Endothelial cell of umbilical vein (primary cell): ENCODE measurements around the gene SYCP2. TPM values are rescaled to one million over a fixed set of nuclear protein-coding genes. Genes with fewer than 3 reads are reported as not detected.

Source experiments
- BruUV-seq: library from RNA; stranded (reverse); fragments of 400-500 nt; replicated peaks from 2 replicates; lab custom pipeline; 2021; lab: Mats Ljungman, UMichigan
- CTCF ChIA-PET: fragments of 300-600, 350-600 bp; sonication (Branson Sonifier 250); formaldehyde crosslinking; loops from one replicate; lab custom pipeline; 2021; ENCODE audit warnings: antibody characterized with exemption, inconsistent platforms; lab: Charles Lee
- POLR2A ChIA-PET: fragments of 300-600, 350-600 bp; sonication (Branson Sonifier 250); formaldehyde crosslinking; loops from one replicate; lab custom pipeline; 2021; ENCODE audit warnings: antibody characterized with exemption, inconsistent platforms; lab: Charles Lee
- DNase-seq: peaks from one replicate; pipeline ENCODE4 v3.0.0-alpha.2; 2011; ENCODE audit warnings: low read depth, low spot score
- FAIRE-seq: peaks from 2 replicates; lab custom pipeline; 2011; peaks lifted over from hg19 to GRCh38; lab: Jason Lieb, UNC
- H2AFZ ChIP-seq: 2 replicates; pipeline ENCODE4 v1.6.0; 2012; ENCODE audit warnings: low read depth, low read length, control low read depth, inconsistent platforms
- H3K27ac ChIP-seq: 2 replicates; pipeline ENCODE4 v1.5.1; 2011; ENCODE audit warnings: low read depth, mild to moderate bottlenecking, control low read depth, low read length, moderate library complexity; ENCODE audit not compliant: insufficient read depth
- H3K27me3 ChIP-seq, 2 experiments: 2 replicates each; pipeline versions ENCODE4 v1.6.0 to v1.6.1; 2011; ENCODE audit warnings: low read length in 2 of 2, mixed read lengths in 1 of 2; ENCODE audit not compliant: control insufficient read depth in 2 of 2, insufficient read depth in 2 of 2
- H3K36me3 ChIP-seq, 2 experiments: 2 replicates in 1 of 2; 3 replicates in 1 of 2; pipeline ENCODE4 v1.5.1; 2011; ENCODE audit warnings: low read length in 2 of 2, mild to moderate bottlenecking in 1 of 2, moderate library complexity in 1 of 2; ENCODE audit not compliant: control insufficient read depth in 2 of 2, insufficient read depth in 2 of 2; ENCODE audit errors: extremely low read depth in 1 of 2
- H3K4me1 ChIP-seq: 3 replicates; pipeline ENCODE4 v1.5.1; 2011; ENCODE audit warnings: mild to moderate bottlenecking, low read length; ENCODE audit not compliant: control insufficient read depth, insufficient read depth; ENCODE audit errors: extremely low read depth
- H3K4me2 ChIP-seq: 2 replicates; pipeline ENCODE4 v1.6.1; 2011; ENCODE audit warnings: low read length, control low read depth, mixed read lengths; ENCODE audit not compliant: insufficient read depth
- H3K4me3 ChIP-seq, 3 experiments: fragments of 200-600 bp in 1 of 3; sonication (generic), shearing (Covaris generic) in 1 of 3; replicated peaks in 1 of 3; 2 replicates each; pipeline ENCODE4 v1.5.1; 2011 to 2016; ENCODE audit warnings: control low read depth in 3 of 3, low read length in 3 of 3, mild to moderate bottlenecking in 2 of 3, inconsistent platforms in 1 of 3, low read depth in 1 of 3, moderate library complexity in 1 of 3; ENCODE audit not compliant: insufficient read depth in 1 of 3
- H3K79me2 ChIP-seq: 2 replicates; pipeline ENCODE4 v1.6.0; 2012; ENCODE audit warnings: low read length, inconsistent platforms; ENCODE audit not compliant: control insufficient read depth, insufficient read depth
- H3K9ac ChIP-seq: replicated peaks from 2 replicates; pipeline ENCODE3; 2011; ENCODE audit warnings: low read length, control low read depth; ENCODE audit not compliant: insufficient read depth; ENCODE audit errors: extremely low read depth
- H3K9me1 ChIP-seq: replicated peaks from 3 replicates; pipeline ENCODE4 v1.6.0; 2011; ENCODE audit warnings: mild to moderate bottlenecking, low read length; ENCODE audit not compliant: control insufficient read depth, insufficient read depth; ENCODE audit errors: extremely low read depth
- H3K9me3 ChIP-seq: replicated peaks from 2 replicates; pipeline ENCODE4 v1.5.1; 2012; ENCODE audit warnings: low read length, inconsistent platforms; ENCODE audit not compliant: control insufficient read depth, insufficient read depth
- H4K20me1 ChIP-seq: replicated peaks from 2 replicates; pipeline ENCODE3; 2011; ENCODE audit warnings: mild to moderate bottlenecking, low read length; ENCODE audit not compliant: control insufficient read depth, insufficient read depth; ENCODE audit errors: extremely low read depth
- CTCF ChIP-seq, 2 donors: IDR thresholded peaks; 1 replicate in 1 of 2; 2 replicates in 1 of 2; pipeline ENCODE4 v1.5.1; 2011; ENCODE audit warnings: low read length in 2 of 2, mild to moderate bottlenecking in 2 of 2, moderate library complexity in 2 of 2, control low read depth in 1 of 2, inconsistent platforms in 1 of 2, low read depth in 1 of 2; ENCODE audit not compliant: insufficient read depth in 1 of 2; ENCODE audit errors: extremely low read depth in 1 of 2
- EZH2 ChIP-seq: IDR thresholded peaks from 2 replicates; pipeline ENCODE4 v1.6.1; 2012; ENCODE audit warnings: borderline replicate concordance, low read depth, mild to moderate bottlenecking, moderate library complexity, low read length, inconsistent platforms; ENCODE audit not compliant: severe bottlenecking
- FOS ChIP-seq: IDR thresholded peaks from 2 replicates; pipeline ENCODE4 v1.6.1; 2011; ENCODE audit warnings: mild to moderate bottlenecking, low read length, moderate library complexity, borderline replicate concordance; ENCODE audit not compliant: insufficient read depth
- GATA2 ChIP-seq: IDR thresholded peaks from 2 replicates; pipeline ENCODE4 v1.7.0; 2011; ENCODE audit warnings: low read depth, mild to moderate bottlenecking, moderate library complexity, mixed read lengths, low read length; ENCODE audit not compliant: insufficient read length, insufficient read depth
- JUN ChIP-seq: IDR thresholded peaks from 2 replicates; pipeline ENCODE4 v1.6.1; 2011; ENCODE audit warnings: borderline replicate concordance, low read depth; ENCODE audit not compliant: insufficient read length, insufficient read depth
- MAX ChIP-seq: IDR thresholded peaks from 2 replicates; pipeline ENCODE4 v1.6.1; 2011; ENCODE audit not compliant: insufficient read depth, insufficient read length
- MYC ChIP-seq: IDR thresholded peaks from one replicate; pipeline ENCODE4 v1.6.1; 2011; ENCODE audit warnings: mild to moderate bottlenecking, low read depth, low read length
- POLR2A ChIP-seq: IDR thresholded peaks from 2 replicates; pipeline ENCODE4 v1.6.1; 2012; ENCODE audit warnings: low read depth, mild to moderate bottlenecking, control low read depth, low read length
- POLR2AphosphoS5 ChIP-seq: IDR thresholded peaks from 2 replicates; pipeline ENCODE4 v1.6.1; 2012; ENCODE audit warnings: low read depth, mild to moderate bottlenecking, control low read depth, low read length, moderate library complexity; ENCODE audit not compliant: insufficient read depth
- dilution Hi-C: fragments of 300-500 bp; cut with MboI; formaldehyde crosslinking; loops from one replicate; pipeline ENCODE4 v1.15.0; 2019; ENCODE audit warnings: low sequenced_read_pairs; ENCODE audit not compliant: extremely low pct_ligation_motif_present
- intact Hi-C: fragments of 100-400 bp; cut with micrococcal nuclease; formaldehyde crosslinking; loops from one replicate; pipeline ENCODE4 v1.10.0; 2022
- polyA plus RNA-seq, 4 experiments: library from polyadenylated mRNA; depleted of rRNA in 3 of 4; stranded (reverse) in 3 of 4; unstranded in 1 of 4; fragments of >200 nt; gene quantifications; 2 replicates each; pipeline versions ENCODE4 v1.2.1 to v1.2.3, GENCODE V29; 2011 to 2012; ENCODE audit warnings: missing spikeins in 1 of 4
- total RNA-seq: library from RNA; stranded (reverse); gene quantifications from 2 replicates; pipeline ENCODE4 v1.2.3, GENCODE V29; 2021

SYCP2 gene
- total and polyA plus RNA-seq, 2 donors (not counting 3 experiments of a cell fraction or from before 2014, with no cell fraction given): 0.07 to 0.35 TPM

- CTCF ChIA-PET: no interaction called here
- Histone ChIP-seq H3K4me2 (no peak overlapping the region), H4K20me1 (no peaks in the 10 kb centered on the region), H3K4me3 (no peak overlapping the region), H3K9me1 (no peaks in the 10 kb centered on the region), H3K27ac (no peak overlapping the region), H3K36me3 (no peaks in the 10 kb centered on the region), H3K9ac (no peak overlapping the region), H3K4me1 (no peaks in the 10 kb centered on the region), H3K79me2 (no peaks in the 10 kb centered on the region), H3K9me3 (no peaks in the 10 kb centered on the region), H3K27me3 (no peaks in the 10 kb centered on the region), H2AFZ (no peak overlapping the region)
- no TSS peak for BruUV-seq
- dilution Hi-C loops: no loop called here
- DNase-seq (no peak), FAIRE-seq (no peak)
- POLR2A ChIA-PET: no interaction called here
- intact Hi-C loops: no loop called here
- no peak for TF ChIP-seq CTCF (IDR thresholded peaks at IDR 0.05; ENCODE audit: extremely low read depth in 1 of 2, insufficient read depth in 1 of 2, low read depth in 1 of 2, low read length in 2 of 2)
- no peak for TF ChIP-seq POLR2A
- no peak for TF ChIP-seq POLR2AphosphoS5
- no peak for TF ChIP-seq MAX
- TF ChIP-seq MYC: no peak
- no peak for TF ChIP-seq FOS
- no peak for TF ChIP-seq GATA2
- TF ChIP-seq JUN: no peak
- no peak for TF ChIP-seq EZH2
Observed at GRCh38 chr20:59829054-59829785, 104.2 kb downstream of the SYCP2 start.
